HG03378 (cell line): ENCODE data around the gene PLXNC1.

ENCODE experiments used
- ATAC-seq: cut with Tn5 transposase; IDR thresholded peaks from one replicate; pipeline ENCODE4 v1.9.1; 2021; ENCODE audit warnings: mild to moderate bottlenecking, moderate library complexity; ENCODE audit not compliant: unreplicated experiment

Gene PLXNC1

GRCh38 chr12:94262228-94263010 is 114.0 kb downstream of the PLXNC1 start:
- peak; percentile 48 for ATAC-seq

DNA sequence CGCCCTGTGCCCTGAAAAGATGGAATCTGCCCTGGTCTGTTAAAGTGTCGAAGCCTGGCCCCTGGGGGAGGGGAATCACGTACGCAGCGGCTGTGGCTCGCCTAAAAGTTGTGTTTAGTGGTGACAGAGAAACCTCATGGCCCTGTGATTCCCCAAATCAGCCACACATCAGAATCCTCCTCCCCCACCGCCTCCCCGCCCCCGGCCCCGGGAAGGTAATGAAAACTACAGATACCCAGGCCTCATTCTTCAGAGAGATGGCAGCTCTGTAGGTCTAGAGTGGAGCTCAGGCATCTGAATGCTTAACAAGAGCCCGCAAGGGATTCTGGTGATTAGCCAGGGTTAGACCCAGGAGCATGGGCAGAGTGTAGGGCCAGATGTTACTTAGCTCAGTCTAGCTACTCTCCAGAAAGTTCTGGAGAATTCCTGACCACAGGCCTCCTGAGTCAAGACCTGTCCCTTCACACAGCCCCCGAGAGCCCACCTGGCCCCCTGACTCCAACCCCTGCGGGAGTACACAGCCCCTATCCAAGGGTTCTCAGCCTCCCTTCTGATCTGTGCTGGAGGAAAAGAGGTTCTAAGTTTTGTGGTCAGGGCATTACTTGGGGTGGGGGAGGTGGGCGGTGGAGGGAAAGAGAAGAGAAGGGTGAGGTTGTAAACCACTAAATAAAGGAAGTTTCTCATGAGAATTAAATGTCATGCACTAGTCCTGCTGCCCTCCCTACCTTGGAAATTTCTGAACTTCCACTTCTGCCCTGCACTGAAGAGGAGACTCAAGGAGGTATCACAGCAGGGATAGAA is 114.8 kb downstream of the PLXNC1 start:
- ATAC-seq = peak; percentile 33

- no peak for ATAC-seq
These were observed 115.7 kb downstream of the PLXNC1 start for GRCh38 chr12:94263905-94264561.

DNA sequence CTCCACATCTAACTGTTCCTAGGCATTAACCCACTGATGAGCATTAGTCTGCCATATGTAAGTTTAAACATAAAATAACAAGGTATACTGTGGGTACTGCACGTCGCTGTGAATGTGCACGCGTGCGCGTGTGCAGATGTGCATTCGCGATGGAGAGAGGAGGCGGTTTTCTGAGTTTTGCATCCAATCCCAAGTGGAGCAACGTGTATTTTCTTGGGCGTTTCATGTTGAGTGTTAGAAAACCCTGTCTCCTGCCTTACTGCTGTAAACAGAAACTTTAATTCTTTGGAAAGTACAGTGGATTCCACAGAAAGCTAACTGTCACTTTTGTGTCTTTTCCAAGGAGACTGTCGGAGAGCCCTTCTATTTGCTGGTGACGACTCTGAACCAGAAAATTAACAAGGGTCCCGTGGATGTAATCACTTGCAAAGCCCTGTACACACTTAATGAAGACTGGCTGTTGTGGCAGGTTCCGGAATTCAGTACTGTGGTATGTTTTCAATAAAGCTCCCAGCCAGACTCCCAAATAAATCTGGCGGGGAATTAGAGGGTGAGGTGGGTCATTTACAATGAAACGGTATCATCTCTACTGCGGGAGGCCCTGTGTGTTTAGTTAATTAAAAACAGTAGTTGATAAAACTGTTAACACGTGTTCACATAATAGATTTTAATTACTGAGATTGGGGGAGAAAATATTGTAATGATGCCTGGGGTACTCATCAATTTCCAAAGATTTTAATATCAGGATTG is 116.5 kb downstream of the PLXNC1 start:
- ATAC-seq = no peak

GRCh38 chr12:94265539-94265938 is 117.2 kb downstream of the PLXNC1 start:
- no peak for ATAC-seq

- ATAC-seq = no peak
These were observed 117.8 kb downstream of the PLXNC1 start for GRCh38 chr12:94265966-94266745.

DNA sequence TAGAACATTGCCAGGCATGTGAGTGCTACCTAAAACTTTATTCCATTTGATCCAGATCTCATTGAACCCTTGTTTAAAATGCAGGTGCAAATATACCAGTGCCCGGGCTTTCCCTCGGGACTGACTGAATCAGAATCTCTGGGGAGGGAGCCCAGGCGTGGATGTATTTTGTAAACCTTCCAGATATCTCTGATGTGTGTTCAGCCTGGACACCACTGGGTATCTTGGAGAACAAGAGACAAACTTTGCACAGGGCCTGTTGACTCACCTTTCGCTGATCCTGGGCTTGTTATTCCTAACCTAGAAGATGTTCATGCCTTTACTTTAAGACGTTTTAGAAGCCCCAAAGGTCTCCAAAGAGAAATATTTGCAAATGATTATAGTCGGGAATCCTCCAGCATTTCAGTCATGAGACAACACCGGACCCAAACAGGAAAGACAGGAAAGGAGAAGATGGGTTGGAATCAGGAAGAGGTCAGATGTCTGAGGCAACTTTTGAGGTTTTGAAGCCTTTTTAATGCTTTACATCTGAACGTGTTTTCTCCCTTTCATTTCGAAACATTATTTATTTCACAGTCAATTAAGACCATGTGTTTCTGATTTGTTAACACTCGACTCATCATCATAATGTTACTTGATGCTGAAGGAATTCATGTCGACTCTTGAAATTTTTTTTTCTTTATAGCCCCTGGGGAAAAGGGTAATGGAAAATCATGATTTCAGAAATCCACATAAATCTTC is 118.6 kb downstream of the PLXNC1 start:
- ATAC-seq = no peak

GRCh38 chr12:94267537-94267872 is 119.1 kb downstream of the PLXNC1 start:
- ATAC-seq = no peak

DNA sequence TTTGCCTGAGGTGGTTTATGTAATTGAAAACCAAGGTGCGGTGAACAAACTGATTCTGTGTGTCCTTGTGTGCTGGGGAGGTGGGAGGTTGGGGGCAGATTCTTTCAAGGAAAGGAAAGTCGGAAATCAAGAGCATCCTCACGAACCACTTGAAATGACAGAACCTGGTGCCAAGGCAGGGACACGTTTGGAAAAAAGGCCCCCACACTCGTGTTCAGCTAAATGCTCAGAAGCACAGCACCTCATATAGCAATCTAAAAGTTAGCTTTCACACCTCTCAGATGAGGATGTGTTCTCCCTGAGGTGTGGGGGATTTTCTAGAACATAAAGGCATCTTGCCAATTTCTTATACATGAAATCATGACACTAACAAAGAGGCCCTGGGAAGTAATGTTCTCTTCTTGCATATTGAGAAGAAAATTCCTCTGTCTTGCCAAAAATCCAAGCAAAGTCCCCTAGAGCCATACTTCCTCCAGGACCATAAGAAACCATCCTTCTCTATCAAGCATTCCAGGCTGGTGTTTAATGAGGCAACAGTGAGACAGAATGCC is 119.6 kb downstream of the PLXNC1 start:
- ATAC-seq = no peak

DNA sequence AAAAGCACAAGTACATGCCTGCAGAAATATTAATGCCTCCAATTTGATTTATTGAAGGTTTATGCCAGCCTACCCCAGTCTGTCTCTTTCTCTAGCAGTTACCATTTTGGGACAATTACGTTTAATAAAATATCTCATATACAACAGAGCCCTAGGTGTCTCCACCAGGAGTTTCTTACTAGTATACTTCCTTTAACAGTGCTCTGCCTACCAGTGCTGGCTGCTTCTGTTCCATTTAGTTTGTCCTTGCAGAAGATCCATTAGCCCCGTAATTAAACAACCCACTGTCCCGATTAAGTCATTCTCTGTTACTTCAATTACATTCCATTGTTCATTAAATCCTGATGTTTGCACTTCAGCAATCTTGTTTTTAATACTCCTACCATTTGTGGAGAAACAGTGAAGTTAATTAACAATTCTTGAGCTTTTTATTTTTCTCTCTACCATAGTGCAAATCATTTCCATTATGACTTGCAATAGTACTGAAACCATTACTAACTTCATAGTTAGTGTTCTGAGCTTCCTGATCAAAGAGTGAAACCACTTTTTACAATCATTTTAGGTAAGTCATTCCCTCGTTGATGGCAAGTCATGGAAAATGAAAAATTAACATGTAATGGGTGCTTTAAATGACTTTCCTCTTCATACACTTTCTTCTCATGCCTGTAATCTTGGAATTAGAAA is 121.1 kb downstream of the PLXNC1 start:
- peak; percentile 64 for ATAC-seq

DNA sequence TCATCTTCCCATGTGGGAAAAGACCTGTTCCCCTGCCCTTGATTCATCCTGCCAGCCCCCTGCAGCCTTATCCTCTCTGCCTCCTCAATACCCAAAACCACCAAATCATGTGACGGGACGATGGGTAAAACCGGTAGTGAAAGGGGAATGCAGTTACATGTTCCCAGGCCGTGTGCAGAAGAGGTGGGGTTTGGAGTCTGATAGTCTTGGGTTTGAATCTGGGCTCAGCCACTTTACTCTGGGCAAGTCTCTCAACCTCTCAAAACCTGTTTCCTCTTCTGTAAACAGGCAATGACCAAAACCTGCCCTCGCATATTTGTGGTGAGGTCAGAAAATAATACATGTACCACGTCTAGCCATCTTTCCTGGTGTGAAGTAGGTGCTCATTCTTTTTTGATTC is 123.0 kb downstream of the PLXNC1 start:
- ATAC-seq = no peak

GRCh38 chr12:94272280-94272679 is 123.9 kb downstream of the PLXNC1 start:
- no peak for ATAC-seq

GRCh38 chr12:94273272-94273671 is 124.9 kb downstream of the PLXNC1 start:
- ATAC-seq = no peak

- no peak for ATAC-seq
These were observed 128.3 kb downstream of the PLXNC1 start for GRCh38 chr12:94276725-94277124.

GRCh38 chr12:94277426-94278000 is 129.1 kb downstream of the PLXNC1 start:
- ATAC-seq = no peak

GRCh38 chr12:94280063-94280462 is 131.7 kb downstream of the PLXNC1 start:
- no peak for ATAC-seq

GRCh38 chr12:94282675-94283074 is 134.3 kb downstream of the PLXNC1 start:
- no peak for ATAC-seq

DNA sequence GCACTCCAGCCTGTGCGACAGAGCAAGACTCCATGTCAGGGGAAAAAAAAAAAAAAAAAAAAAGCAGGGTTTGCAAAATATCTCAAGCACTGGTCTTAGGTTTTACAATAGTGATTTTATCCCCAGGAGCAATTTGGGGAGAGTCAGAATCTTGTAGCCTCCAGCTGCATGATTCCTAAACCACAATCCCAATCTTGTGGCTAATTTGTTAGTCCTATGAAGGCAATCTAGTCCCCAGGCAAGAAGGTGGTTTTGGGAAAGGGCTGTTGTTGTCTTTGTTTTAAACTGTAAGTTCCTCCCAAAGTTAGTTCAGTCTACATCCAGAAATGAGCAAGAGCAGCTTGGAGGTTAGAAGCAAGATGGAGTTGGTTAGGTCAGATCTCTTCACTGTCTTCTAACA is 135.7 kb downstream of the PLXNC1 start:
- no peak for ATAC-seq
